SHP77 treated with DMSO at 0.1 percent for 48 hours (cell line): ENCODE data around the gene ALK.

Experiments used
- DNase-seq: peaks from one replicate; lab custom pipeline; 2025; lab: John Stamatoyannopoulos, UW

ALK gene

DNA sequence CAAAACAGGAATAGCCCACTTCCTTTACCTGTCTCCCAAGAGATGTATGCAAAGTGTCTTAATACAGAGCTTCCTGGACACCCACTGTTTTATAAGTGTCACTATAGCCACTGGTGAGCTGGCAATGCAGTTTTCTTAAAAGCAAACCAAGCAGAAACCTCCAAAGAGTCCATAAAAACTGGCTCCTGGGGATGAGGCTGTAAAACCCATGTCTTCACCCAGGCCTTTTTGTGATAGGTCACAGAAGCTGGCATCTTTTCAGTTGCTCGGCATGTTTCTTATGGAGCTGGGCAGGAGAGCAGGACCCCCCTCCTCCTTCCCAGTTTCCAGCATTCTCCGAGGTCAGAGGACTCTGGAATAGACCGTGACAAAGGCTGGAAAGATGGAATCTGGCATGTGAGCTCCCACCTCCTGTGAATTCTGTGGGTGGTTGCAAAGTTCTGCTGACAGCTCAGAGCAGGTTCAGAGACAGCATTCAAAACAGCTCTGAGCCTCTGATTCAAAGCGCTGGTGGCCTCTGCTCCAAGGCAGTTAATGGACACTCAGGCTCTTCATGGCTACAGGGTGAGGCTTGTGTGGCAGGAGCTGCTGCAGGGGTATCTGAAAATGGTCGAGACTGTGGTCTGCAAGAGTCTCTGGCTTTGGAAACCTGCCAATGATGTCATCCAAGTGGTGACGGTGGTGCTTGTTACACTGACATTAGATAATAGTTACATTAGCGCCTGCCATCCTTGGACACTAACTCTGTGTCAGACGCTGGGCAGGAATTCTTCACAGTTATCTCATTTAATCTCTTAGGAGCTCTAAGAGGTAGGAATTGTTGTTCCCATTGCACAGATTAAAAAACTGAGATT is 522.8 kb downstream of the ALK start:
- no peak for DNase-seq

GRCh38 chr2:29397713-29398112 is 523.7 kb downstream of the ALK start:
- DNase-seq = no peak

DNA sequence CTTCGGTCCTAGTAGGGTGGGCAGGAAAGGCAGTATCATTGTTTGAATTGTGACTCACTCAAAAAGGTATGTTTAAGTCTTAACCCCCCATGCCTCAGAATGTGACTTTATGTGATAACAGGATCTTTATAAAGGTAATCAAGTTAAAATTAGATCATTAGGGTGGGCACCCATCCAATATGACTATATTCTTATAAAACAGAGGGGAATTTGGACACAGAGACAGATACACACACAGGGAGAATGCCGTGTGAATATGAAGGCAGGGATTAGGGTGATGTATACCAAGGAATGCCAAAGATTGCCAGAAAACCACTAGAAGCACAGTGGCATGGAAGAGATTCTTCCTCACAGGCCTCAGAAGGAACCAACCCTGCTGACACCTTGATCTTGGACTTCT is 524.3 kb downstream of the ALK start:
- no peak for DNase-seq

GRCh38 chr2:29394981-29395350 is 526.4 kb downstream of the ALK start:
- DNase-seq = no peak

DNA sequence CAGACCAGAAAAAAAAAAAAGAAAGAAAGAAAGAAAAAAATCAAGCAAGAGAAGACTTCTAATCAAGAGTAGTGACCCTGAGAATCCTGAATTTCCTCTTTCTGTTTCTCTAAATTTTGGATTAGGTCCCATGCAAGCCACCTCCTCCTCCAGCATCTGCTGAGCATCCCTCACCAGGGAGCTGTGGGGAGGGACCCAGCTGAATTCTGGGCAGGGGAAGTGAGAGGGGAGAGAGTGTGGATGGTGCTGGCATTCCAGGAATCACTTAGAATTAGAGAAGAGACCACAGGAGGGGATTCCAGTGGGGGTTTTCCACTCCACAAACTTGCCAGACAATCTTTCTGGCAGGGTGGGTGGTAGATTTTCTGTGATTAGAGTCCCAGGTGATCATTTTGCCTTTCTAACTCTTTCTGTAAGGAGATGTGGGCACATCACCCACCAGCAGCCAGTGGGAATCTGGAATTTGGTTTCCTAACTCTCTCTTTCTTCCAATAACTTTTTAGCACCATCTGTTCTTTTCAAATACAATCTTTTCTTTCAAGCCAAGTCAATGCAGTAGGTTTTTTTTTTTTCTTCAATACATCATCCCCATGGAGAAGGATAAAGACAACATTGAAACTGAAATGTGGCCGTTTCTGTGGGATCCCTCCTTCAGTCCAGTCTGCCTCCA is 526.9 kb downstream of the ALK start:
- no peak for DNase-seq

DNA sequence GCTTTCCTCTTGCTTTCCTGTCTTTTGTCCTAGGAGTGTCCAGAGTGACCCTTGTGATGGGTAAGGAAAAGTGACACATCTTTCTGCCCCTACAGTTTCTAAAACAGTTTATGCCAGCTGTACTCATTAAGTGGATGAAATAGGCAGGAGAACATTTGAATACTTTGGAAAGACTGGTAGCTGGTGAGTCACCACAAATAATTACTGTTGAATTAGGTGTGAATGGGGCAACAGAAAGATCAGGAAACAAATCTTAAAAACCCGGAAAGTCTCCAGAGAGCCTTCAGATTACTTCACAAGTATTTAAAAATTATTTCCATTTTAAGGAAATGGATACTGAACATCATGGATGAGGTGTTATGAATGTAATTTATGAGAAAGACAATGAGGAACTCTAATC is 527.7 kb downstream of the ALK start:
- no peak for DNase-seq

GRCh38 chr2:29392774-29393173 is 528.6 kb downstream of the ALK start:
- no peak for DNase-seq

GRCh38 chr2:29390136-29390535 is 531.2 kb downstream of the ALK start:
- DNase-seq = no peak

- DNase-seq = no peak
Observed at GRCh38 chr2:29389686-29390085, 531.7 kb downstream of the ALK start.

- DNase-seq = no peak
Observed at GRCh38 chr2:29388071-29388470, 533.3 kb downstream of the ALK start.

GRCh38 chr2:29382486-29382885 is 538.9 kb downstream of the ALK start:
- no peak for DNase-seq

- DNase-seq = no peak
Observed at GRCh38 chr2:29377788-29378187, 543.6 kb downstream of the ALK start.

- no peak for DNase-seq
Observed at GRCh38 chr2:29376541-29376940, 544.8 kb downstream of the ALK start.

- no peak for DNase-seq
Observed at GRCh38 chr2:29375843-29376242, 545.5 kb downstream of the ALK start.

GRCh38 chr2:29374823-29375222 is 546.6 kb downstream of the ALK start:
- DNase-seq = no peak

GRCh38 chr2:29373870-29374269 is 547.5 kb downstream of the ALK start:
- no peak for DNase-seq

DNA sequence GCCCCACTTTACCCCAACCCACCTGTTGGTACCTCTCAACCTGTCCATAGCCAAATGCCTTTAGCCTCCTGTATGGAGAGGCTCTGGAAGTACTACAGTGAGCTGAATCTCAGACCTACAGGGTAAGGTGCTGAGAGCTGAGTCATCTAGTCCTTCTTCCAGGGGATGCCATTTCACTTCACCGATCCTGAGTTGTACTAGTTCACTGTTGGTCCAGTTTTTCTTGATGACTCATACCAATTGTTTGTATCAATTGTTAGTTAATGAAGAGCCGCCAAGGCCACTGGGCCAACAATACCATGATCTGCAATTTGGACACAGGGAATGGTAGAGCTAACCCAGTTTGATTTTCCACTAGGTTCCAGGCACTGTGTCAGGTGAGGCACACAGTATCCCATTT is 549.2 kb downstream of the ALK start:
- DNase-seq = no peak

DNA sequence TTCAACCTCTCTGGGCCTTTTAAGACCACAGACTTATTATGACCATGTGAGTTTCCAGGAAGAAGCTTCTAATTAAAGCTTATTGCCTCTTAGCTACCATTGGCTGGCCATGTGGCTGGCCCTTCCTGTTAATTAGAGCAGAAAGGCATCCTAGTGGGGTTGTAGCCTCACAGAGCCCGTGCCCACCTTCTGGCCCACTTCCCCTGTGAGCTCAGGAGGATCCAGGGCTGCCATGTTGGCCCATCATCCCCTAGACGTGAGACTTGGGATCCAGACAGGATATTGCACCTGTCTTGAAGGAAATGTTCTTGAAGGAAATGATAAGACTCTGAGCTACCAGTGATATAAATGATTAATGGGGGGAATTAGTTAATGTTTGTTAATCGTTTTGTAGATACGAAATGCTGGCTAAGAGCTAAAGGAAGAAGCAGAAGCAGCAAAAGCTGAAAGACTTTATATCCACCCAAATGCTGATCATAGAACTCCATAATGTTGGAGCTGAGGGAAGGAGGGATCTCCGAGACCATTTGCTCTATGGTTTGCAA is 550.7 kb downstream of the ALK start:
- no peak for DNase-seq

- DNase-seq = no peak
Observed at GRCh38 chr2:29370173-29370572, 551.2 kb downstream of the ALK start.

GRCh38 chr2:29368659-29369040 is 552.7 kb downstream of the ALK start:
- DNase-seq = no peak

GRCh38 chr2:29367986-29368658 is 553.3 kb downstream of the ALK start:
- DNase-seq = no peak

GRCh38 chr2:29363111-29363510 is 558.3 kb downstream of the ALK start:
- no peak for DNase-seq

DNA sequence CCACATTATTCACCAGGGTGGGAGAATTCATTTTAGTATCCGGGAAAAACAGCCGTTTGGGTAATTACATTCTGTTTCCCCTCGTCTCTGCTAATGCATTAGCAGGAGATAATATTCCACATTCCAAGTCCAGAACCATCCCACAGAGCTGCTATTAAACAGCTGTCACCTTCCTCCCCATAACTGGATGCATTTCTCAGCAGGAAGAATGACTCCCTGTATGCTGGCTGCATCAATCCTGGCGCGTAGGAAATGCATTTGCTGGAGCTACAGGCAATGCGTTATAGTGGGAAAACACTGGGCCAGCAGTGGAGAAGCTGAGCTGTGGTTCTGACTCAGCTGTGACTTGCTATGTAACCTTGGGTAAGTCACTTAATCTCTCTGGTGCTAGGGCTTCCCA is 560.2 kb downstream of the ALK start:
- no peak for DNase-seq
